ENCODE results near the gene DNAJB9.

Gene DNAJB9

GRCh38 chr7:108569381-108570145, at the start of gene DNAJB9, which contains the start of gene THAP5 (continued):
- TF ChIP-seq KLF9 (tag by site-specific recombination; IDR thresholded peaks at IDR 0.05; ENCODE audit: low read depth) (no peak), ZNF501 (tag by site-specific recombination; IDR thresholded peaks at IDR 0.05) (peak; percentile 96), ZNF398 (tag by site-specific recombination; IDR thresholded peaks at IDR 0.05) (no peak), ZNF37A (tag by site-specific recombination; IDR thresholded peaks at IDR 0.05) (no peak), ZNF302 (tag by site-specific recombination; IDR thresholded peaks at IDR 0.05; ENCODE audit: low read depth) (no peak), ZNF660 (tag by site-specific recombination; IDR thresholded peaks at IDR 0.05) (peak; percentile 30), ZNF416 (tag by site-specific recombination; IDR thresholded peaks at IDR 0.05) (no peak), SP3 (tag by site-specific recombination; IDR thresholded peaks at IDR 0.05) (peak; percentile 83), ZNF433 (tag by site-specific recombination; IDR thresholded peaks at IDR 0.05; ENCODE audit: low read depth) (no peak), KLF10 (tag by site-specific recombination; IDR thresholded peaks at IDR 0.05) (no peak), ZNF670 (tag by site-specific recombination; IDR thresholded peaks at IDR 0.05; ENCODE audit: low read depth) (no peak), MYNN (tag by site-specific recombination; IDR thresholded peaks at IDR 0.05; ENCODE audit: borderline replicate concordance) (no peak), ZNF510 (tag by site-specific recombination; IDR thresholded peaks at IDR 0.05; ENCODE audit: insufficient replicate concordance) (no peak), ZNF558 (tag by site-specific recombination; IDR thresholded peaks at IDR 0.05) (no peak), ZNF121 (tag by site-specific recombination; IDR thresholded peaks at IDR 0.05) (no peak; the same call in 1 of the 2 replicates), ZNF26 (tag by site-specific recombination; IDR thresholded peaks at IDR 0.05) (no peak), ZNF701 (tag by site-specific recombination; IDR thresholded peaks at IDR 0.05) (no peak), GLIS2 (tag by site-specific recombination; IDR thresholded peaks at IDR 0.05) (peak; percentile 98), ZNF266 (tag by site-specific recombination; IDR thresholded peaks at IDR 0.05; ENCODE audit: low read depth) (no peak), ZNF843 (tag by site-specific recombination; IDR thresholded peaks at IDR 0.05) (no peak), ZNF174 (tag by site-specific recombination; IDR thresholded peaks at IDR 0.05) (no peak), PBX3 (CRISPR knock-in tag; IDR thresholded peaks at IDR 0.05) (no peak; the same call in 1 of the 2 replicates), KLF8 (tag by site-specific recombination; IDR thresholded peaks at IDR 0.05) (peak; percentile 27; the same call in 1 of the 2 replicates), ZNF449 (tag by site-specific recombination; IDR thresholded peaks at IDR 0.05) (0 out of 2 replicates have a peak, but pooled peaks have one; percentile 7), GLI2 (tag by site-specific recombination; IDR thresholded peaks at IDR 0.05; ENCODE audit: borderline replicate concordance, low read depth) (no peak), PRDM4 (tag by site-specific recombination; IDR thresholded peaks at IDR 0.05) (no peak), ZBTB6 (tag by site-specific recombination; IDR thresholded peaks at IDR 0.05) (no peak), ZNF391 (tag by site-specific recombination; IDR thresholded peaks at IDR 0.05; ENCODE audit: borderline replicate concordance, low read depth) (peak; percentile 80; the same call in 1 of the 2 replicates), ZNF366 (tag by site-specific recombination; conservative IDR thresholded peaks at IDR 0.05) (0 out of 2 replicates have a peak, but pooled peaks have one; percentile 5), OVOL3 (tag by site-specific recombination; IDR thresholded peaks at IDR 0.05) (no peak; the same call in 1 of the 2 replicates), OSR2 (tag by site-specific recombination; IDR thresholded peaks at IDR 0.05) (no peak)
